ENCODE data around the gene ERLIN1.

The ERLIN1 gene

DNA sequence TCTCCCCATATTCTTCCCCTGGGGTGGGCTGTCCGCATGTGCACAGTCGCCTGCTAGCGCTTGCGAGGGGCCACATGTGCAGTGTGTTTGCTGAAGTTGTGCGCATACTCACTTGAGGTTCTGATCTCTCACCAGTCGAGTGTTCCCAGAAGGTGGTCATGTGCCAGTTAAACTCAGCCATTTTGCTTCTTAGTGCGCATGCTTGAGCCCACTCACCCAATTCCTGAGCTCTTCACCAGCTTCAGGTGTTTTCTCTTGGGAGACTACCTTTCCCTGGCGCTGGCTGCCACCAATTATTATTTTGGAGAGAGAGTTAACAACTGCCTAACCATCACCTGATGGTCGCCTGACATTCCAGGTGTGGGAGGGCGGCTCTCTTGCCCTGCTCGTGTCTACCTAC lies 79.0 kb downstream of the ERLIN1 start:
- H3K9me3 ChIP-seq (ENCODE audit: control insufficient read depth, insufficient read depth, low read depth, low read length), result no peaks in the 10 kb centered on the region; the same call in 1 of the 2 replicates
- H3K36me3 ChIP-seq (ENCODE audit: control insufficient read depth in 2 of 2, insufficient read depth in 1 of 2, low read length in 2 of 2), result no peaks in the 10 kb centered on the region
- TF ChIP-seq, protein P1, sequence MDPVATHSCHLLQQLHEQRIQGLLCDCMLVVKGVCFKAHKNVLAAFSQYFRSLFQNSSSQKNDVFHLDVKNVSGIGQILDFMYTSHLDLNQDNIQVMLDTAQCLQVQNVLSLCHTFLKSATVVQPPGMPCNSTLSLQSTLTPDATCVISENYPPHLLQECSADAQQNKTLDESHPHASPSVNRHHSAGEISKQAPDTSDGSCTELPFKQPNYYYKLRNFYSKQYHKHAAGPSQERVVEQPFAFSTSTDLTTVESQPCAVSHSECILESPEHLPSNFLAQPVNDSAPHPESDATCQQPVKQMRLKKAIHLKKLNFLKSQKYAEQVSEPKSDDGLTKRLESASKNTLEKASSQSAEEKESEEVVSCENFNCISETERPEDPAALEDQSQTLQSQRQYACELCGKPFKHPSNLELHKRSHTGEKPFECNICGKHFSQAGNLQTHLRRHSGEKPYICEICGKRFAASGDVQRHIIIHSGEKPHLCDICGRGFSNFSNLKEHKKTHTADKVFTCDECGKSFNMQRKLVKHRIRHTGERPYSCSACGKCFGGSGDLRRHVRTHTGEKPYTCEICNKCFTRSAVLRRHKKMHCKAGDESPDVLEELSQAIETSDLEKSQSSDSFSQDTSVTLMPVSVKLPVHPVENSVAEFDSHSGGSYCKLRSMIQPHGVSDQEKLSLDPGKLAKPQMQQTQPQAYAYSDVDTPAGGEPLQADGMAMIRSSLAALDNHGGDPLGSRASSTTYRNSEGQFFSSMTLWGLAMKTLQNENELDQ (tag by site-specific recombination; IDR thresholded peaks at IDR 0.05; ENCODE audit: low read depth), result no peak
- TF ChIP-seq ZNF302 (tag by site-specific recombination; IDR thresholded peaks at IDR 0.05; ENCODE audit: low read depth) (no peak), ZNF777 (tag by site-specific recombination; IDR thresholded peaks at IDR 0.05; ENCODE audit: borderline replicate concordance) (no peak), ZNF555 (tag by site-specific recombination; conservative IDR thresholded peaks at IDR 0.05) (no peak), ZNF140 (tag by site-specific recombination; IDR thresholded peaks at IDR 0.05) (no peak), ZBTB17 (tag by site-specific recombination; IDR thresholded peaks at IDR 0.05) (no peak), ZBTB7A (tag by site-specific recombination; IDR thresholded peaks at IDR 0.05; ENCODE audit: low read depth) (no peak)
- TF ChIP-seq, protein P2, sequence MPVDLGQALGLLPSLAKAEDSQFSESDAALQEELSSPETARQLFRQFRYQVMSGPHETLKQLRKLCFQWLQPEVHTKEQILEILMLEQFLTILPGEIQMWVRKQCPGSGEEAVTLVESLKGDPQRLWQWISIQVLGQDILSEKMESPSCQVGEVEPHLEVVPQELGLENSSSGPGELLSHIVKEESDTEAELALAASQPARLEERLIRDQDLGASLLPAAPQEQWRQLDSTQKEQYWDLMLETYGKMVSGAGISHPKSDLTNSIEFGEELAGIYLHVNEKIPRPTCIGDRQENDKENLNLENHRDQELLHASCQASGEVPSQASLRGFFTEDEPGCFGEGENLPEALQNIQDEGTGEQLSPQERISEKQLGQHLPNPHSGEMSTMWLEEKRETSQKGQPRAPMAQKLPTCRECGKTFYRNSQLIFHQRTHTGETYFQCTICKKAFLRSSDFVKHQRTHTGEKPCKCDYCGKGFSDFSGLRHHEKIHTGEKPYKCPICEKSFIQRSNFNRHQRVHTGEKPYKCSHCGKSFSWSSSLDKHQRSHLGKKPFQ (tag by site-specific recombination; IDR thresholded peaks at IDR 0.05), result no peak
- TF ChIP-seq, protein P3, sequence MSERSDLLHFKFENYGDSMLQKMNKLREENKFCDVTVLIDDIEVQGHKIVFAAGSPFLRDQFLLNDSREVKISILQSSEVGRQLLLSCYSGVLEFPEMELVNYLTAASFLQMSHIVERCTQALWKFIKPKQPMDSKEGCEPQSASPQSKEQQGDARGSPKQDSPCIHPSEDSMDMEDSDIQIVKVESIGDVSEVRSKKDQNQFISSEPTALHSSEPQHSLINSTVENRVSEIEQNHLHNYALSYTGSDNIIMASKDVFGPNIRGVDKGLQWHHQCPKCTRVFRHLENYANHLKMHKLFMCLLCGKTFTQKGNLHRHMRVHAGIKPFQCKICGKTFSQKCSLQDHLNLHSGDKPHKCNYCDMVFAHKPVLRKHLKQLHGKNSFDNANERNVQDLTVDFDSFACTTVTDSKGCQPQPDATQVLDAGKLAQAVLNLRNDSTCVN (tag by site-specific recombination; optimal IDR thresholded peaks at IDR 0.05), result no peak
- ChIA-PET POLR2A (interaction anchor here (0.6 kb wide), 1 partner anchor 15 kb away, joined by 3 read pairs; no protein-coding TSS in a partner anchor), CTCF (no interaction called here)
- H3K27ac ChIP-seq (ENCODE audit: extremely low read depth, low read depth, low read length), result no peak overlapping the region
- H3K4me3 ChIP-seq (ENCODE audit: low read depth, low read length), result no peak overlapping the region
- no peaks in the 10 kb centered on the region for H3K4me1 ChIP-seq (ENCODE audit: control insufficient read depth, insufficient read depth, low read length)

DNA sequence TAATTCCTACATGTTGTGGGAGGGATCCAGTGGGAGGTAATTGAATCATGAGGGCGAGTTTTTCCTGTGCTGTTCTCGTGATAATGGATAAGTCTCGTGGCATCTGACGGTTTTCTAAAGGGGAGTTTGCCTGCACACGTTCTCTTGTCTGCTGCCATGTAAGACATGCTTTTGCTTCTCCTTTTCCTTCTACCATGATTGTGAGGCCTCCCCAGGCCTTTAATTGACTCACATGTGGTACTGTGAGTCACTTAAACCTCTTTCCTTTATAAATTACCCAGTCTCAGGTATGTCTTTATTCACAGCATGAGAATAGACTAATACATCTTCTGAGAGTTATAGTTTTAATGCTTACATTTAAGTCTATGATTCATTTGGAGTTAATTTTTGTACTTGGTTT lies 81.5 kb downstream of the ERLIN1 start:
- no peaks in the 10 kb centered on the region; the same call in 1 of the 2 replicates for H3K9me3 ChIP-seq (ENCODE audit: control insufficient read depth, insufficient read depth, low read depth, low read length)
- no peak overlapping the region for H3K27ac ChIP-seq (ENCODE audit: extremely low read depth, low read depth, low read length)
- POLR2A ChIA-PET, result no interaction called here
- H3K4me1 ChIP-seq (ENCODE audit: control insufficient read depth, insufficient read depth, low read length), result no peaks in the 10 kb centered on the region
- no peak overlapping the region for H3K4me3 ChIP-seq (ENCODE audit: low read depth, low read length)
- CTCF ChIA-PET, result interaction anchor here (0.6 kb wide), 1 partner anchor 219 kb away, joined by 3 read pairs; no protein-coding TSS in a partner anchor
- no peaks in the 10 kb centered on the region for H3K36me3 ChIP-seq (ENCODE audit: control insufficient read depth in 2 of 2, insufficient read depth in 1 of 2, low read length in 2 of 2)
- TF ChIP-seq MYNN (tag by site-specific recombination; IDR thresholded peaks at IDR 0.05; ENCODE audit: borderline replicate concordance), result no peak
- TF ChIP-seq, protein P4, sequence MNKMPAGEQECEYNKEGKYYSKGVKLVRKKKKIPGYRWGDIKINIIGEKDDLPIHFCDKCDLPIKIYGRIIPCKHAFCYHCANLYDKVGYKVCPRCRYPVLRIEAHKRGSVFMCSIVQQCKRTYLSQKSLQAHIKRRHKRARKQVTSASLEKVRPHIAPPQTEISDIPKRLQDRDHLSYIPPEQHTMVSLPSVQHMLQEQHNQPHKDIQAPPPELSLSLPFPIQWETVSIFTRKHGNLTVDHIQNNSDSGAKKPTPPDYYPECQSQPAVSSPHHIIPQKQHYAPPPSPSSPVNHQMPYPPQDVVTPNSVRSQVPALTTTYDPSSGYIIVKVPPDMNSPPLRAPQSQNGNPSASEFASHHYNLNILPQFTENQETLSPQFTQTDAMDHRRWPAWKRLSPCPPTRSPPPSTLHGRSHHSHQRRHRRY (tag by site-specific recombination; IDR thresholded peaks at IDR 0.05), result no peak
- no peak for TF ChIP-seq ZBTB17 (tag by site-specific recombination; IDR thresholded peaks at IDR 0.05)
- TF ChIP-seq ZBTB48 (tag by site-specific recombination; IDR thresholded peaks at IDR 0.05), result no peak
- TF ChIP-seq, protein P5, sequence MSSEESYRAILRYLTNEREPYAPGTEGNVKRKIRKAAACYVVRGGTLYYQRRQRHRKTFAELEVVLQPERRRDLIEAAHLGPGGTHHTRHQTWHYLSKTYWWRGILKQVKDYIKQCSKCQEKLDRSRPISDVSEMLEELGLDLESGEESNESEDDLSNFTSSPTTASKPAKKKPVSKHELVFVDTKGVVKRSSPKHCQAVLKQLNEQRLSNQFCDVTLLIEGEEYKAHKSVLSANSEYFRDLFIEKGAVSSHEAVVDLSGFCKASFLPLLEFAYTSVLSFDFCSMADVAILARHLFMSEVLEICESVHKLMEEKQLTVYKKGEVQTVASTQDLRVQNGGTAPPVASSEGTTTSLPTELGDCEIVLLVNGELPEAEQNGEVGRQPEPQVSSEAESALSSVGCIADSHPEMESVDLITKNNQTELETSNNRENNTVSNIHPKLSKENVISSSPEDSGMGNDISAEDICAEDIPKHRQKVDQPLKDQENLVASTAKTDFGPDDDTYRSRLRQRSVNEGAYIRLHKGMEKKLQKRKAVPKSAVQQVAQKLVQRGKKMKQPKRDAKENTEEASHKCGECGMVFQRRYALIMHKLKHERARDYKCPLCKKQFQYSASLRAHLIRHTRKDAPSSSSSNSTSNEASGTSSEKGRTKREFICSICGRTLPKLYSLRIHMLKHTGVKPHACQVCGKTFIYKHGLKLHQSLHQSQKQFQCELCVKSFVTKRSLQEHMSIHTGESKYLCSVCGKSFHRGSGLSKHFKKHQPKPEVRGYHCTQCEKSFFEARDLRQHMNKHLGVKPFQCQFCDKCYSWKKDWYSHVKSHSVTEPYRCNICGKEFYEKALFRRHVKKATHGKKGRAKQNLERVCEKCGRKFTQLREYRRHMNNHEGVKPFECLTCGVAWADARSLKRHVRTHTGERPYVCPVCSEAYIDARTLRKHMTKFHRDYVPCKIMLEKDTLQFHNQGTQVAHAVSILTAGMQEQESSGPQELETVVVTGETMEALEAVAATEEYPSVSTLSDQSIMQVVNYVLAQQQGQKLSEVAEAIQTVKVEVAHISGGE (tag by site-specific recombination; conservative IDR thresholded peaks at IDR 0.05; ENCODE audit: low read depth), result no peak
- no peak for TF ChIP-seq KLF1 (tag by site-specific recombination; IDR thresholded peaks at IDR 0.05)
- no peak for TF ChIP-seq EGR2 (tag by site-specific recombination; IDR thresholded peaks at IDR 0.05; ENCODE audit: low read depth)
- TF ChIP-seq ZNF248 (tag by site-specific recombination; IDR thresholded peaks at IDR 0.05), result no peak
- no peak for TF ChIP-seq ZNF629 (tag by site-specific recombination; IDR thresholded peaks at IDR 0.05)
- no peak for TF ChIP-seq ZBTB20 (tag by site-specific recombination; IDR thresholded peaks at IDR 0.05)
- TF ChIP-seq ZNF621 (tag by site-specific recombination; IDR thresholded peaks at IDR 0.05), result no peak
- TF ChIP-seq ZNF302 (tag by site-specific recombination; IDR thresholded peaks at IDR 0.05; ENCODE audit: low read depth), result no peak
- TF ChIP-seq, protein P6, sequence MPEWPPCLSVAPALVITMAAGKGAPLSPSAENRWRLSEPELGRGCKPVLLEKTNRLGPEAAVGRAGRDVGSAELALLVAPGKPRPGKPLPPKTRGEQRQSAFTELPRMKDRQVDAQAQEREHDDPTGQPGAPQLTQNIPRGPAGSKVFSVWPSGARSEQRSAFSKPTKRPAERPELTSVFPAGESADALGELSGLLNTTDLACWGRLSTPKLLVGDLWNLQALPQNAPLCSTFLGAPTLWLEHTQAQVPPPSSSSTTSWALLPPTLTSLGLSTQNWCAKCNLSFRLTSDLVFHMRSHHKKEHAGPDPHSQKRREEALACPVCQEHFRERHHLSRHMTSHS (tag by site-specific recombination; IDR thresholded peaks at IDR 0.05), result no peak
- TF ChIP-seq ZNF266 (tag by site-specific recombination; IDR thresholded peaks at IDR 0.05; ENCODE audit: low read depth), result no peak
- no peak for TF ChIP-seq ZNF792 (tag by site-specific recombination; IDR thresholded peaks at IDR 0.05)
- no peak for TF ChIP-seq YY2 (tag by site-specific recombination; IDR thresholded peaks at IDR 0.05)

All from HEK293 (cell line).